IPS DF 6.9 (cell line): ENCODE results near the gene VGLL3.
"Not testable (repeated sequence)": the region's sequence is repeated elsewhere in the genome, so short reads cannot be mapped to it uniquely, and the experiment has no call there.

Experiments
- DNase-seq: peaks from one replicate; pipeline ENCODE4 v3.0.0-alpha.2; 2013; ENCODE audit warnings: low read depth, low spot score
- H3K27ac ChIP-seq: one replicate; pipeline ENCODE4 v1.5.1; 2013; ENCODE audit warnings: low read length, control low read depth
- H3K27me3 ChIP-seq: 2 replicates; pipeline ENCODE4 v1.6.1; 2013; ENCODE audit warnings: mild to moderate bottlenecking, low read length; ENCODE audit not compliant: control insufficient read depth, insufficient read depth
- H3K36me3 ChIP-seq: 2 replicates; pipeline ENCODE4 v1.6.1; 2013; ENCODE audit warnings: low read length; ENCODE audit not compliant: control insufficient read depth, insufficient read depth
- H3K4me1 ChIP-seq: 2 replicates; pipeline ENCODE4 v1.6.1; 2013; ENCODE audit warnings: low read length; ENCODE audit not compliant: control insufficient read depth, insufficient read depth
- H3K4me3 ChIP-seq: 2 replicates; pipeline ENCODE4 v1.5.1; 2013; ENCODE audit warnings: mild to moderate bottlenecking, low read length
- H3K9me3 ChIP-seq: 2 replicates; pipeline ENCODE4 v1.6.1; 2013; ENCODE audit warnings: low read length, inconsistent platforms; ENCODE audit not compliant: control insufficient read depth, insufficient read depth
- WGBS: extraction: QIAGEN DNeasy Blood & Tissue Kit; methylation state at CpG from one replicate; pipeline ENCODE4 v1.1.7; 2013; ENCODE audit warnings: mixed read lengths, missing lambda C conversion rate; ENCODE audit not compliant: insufficient read length, insufficient coverage; 5-methylcytosine and 5-hydroxymethylcytosine counted together

VGLL3 gene

DNA sequence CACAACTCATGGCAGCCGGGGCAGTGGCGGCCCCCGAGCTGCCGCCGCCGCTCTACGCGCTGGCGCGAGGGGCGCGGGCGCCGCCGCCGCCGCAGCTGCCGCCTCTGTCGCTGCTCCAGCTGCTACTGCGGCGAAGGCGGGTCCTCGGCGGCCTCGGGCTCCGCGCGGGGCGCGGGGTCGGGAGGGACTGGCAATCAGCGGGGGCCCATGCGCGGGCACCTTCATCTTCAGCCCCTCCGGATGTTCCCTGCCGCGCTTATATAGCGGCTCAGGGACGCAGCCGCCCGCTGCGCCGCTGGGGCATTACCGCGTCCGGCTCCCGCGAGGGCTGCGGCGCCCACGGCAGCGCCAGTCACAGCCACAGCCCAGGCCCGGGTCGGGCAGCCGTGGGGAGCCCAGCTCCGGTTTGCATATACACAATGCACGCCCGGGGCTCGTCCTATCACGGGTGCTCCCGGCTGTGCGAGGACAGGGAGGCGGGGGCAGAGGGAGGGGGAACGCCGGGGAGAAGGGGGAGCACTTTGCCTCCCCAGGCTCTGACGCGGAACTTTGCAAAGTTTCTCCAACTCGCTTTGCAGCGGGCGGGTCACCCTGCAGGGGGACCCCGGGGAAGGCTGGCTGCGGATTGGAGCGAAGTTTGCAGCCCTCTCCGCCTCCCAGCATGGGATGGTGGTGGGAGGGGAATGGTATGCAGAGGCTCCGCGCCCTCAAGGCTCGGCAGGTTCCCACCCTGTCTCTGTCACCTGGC is at the start of gene VGLL3:
VGLL3 (minus strand) TSS at position 416 of the 748 bp plus-strand sequence; CDS start at position 10, 406 bp downstream.
- Histone ChIP-seq H3K36me3 (no peaks in the 10 kb centered on the region), H3K27ac (no peak within 1 kb of the TSS), H3K27me3 (no peaks in the 10 kb centered on the region; the same call in 1 of the 2 replicates), H3K4me3 (peak within 1 kb of the TSS; percentile 67), H3K9me3 (no peaks in the 10 kb centered on the region), H3K4me1 (no peaks in the 10 kb centered on the region)
- DNase-seq = peak; percentile 63
- no CpG with 5 or more reads among the region's 77 CpGs for WGBS

GRCh38 chr3:87037652-87038051 is 46.7 kb upstream of the VGLL3 start:
- H3K9me3 ChIP-seq = no peaks in the 10 kb centered on the region
- no CpG with 5 or more reads among the region's 3 CpGs for WGBS
- H3K36me3 ChIP-seq = no peaks in the 10 kb centered on the region
- no peaks in the 10 kb centered on the region for H3K27me3 ChIP-seq
- H3K4me3 ChIP-seq = no peak overlapping the region
- no peaks in the 10 kb centered on the region for H3K4me1 ChIP-seq
- H3K27ac ChIP-seq = no peak overlapping the region
- DNase-seq = no peak

DNA sequence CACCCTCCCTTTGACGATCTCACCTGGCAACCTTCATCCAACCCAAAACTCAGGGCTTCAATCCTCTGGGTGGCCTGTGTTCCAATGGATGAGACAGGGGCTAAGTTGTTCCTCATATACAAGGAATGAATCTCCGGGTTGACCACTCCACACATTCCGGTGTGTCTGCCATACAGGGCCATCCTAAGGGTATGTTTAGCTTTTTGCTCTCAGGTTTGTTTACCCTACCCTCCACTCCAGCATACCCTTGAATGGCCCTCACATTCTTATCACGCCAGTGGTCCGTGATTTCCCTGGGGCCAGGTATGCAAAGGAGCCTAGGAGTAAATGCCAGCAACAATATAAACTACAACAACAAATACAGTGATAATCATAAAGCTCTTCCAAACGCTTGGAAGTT is 45.7 kb upstream of the VGLL3 start:
- Histone ChIP-seq H3K4me3 (no peak overlapping the region), H3K27ac (no peak overlapping the region), H3K4me1 (no peaks in the 10 kb centered on the region), H3K36me3 (no peaks in the 10 kb centered on the region), H3K27me3 (no peaks in the 10 kb centered on the region), H3K9me3 (no peaks in the 10 kb centered on the region)
- no CpG with 5 or more reads among the region's 6 CpGs for WGBS
- DNase-seq = no peak

DNA sequence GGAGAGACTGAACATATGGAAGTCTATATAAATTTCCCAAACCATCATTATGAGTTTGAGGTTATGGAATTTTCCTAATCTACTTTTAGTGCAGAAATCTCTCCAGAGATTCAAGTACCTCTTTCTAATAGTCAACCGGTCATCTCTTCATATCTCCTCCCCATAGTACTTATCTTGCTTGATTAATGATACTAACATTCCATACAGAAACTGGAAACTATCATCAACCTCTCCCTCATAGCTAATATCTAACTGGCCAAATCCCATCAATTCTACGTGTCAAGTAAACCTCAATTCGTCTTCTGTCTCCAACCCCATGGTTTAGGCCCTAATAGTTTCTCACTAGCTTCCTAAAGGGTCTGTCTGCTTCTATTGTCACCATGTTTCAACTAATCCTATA is 44.4 kb upstream of the VGLL3 start:
- Histone ChIP-seq H3K36me3 (no peaks in the 10 kb centered on the region), H3K27ac (no peak overlapping the region), H3K9me3 (no peaks in the 10 kb centered on the region), H3K4me1 (no peaks in the 10 kb centered on the region), H3K27me3 (no peaks in the 10 kb centered on the region), H3K4me3 (no peak overlapping the region)
- no peak for DNase-seq
- no CpG with 5 or more reads among the region's 3 CpGs for WGBS

GRCh38 chr3:87033205-87033604 is 42.3 kb upstream of the VGLL3 start:
- Histone ChIP-seq H3K4me1 (no peaks in the 10 kb centered on the region), H3K36me3 (no peaks in the 10 kb centered on the region), H3K27me3 (no peaks in the 10 kb centered on the region), H3K27ac (no peak overlapping the region), H3K4me3 (no peak overlapping the region), H3K9me3 (no peaks in the 10 kb centered on the region)
- no CpG with 5 or more reads among the region's 1 CpG for WGBS
- DNase-seq = no peak

- no peaks in the 10 kb centered on the region for H3K27me3 ChIP-seq
- no peaks in the 10 kb centered on the region for H3K4me1 ChIP-seq
- no peak overlapping the region for H3K4me3 ChIP-seq
- H3K9me3 ChIP-seq = no peaks in the 10 kb centered on the region
- no CpG with 5 or more reads among the region's 3 CpGs for WGBS
- DNase-seq = no peak
- no peaks in the 10 kb centered on the region for H3K36me3 ChIP-seq
- H3K27ac ChIP-seq = no peak overlapping the region
Observed at GRCh38 chr3:87025661-87026645, 35.0 kb upstream of the VGLL3 start.

DNA sequence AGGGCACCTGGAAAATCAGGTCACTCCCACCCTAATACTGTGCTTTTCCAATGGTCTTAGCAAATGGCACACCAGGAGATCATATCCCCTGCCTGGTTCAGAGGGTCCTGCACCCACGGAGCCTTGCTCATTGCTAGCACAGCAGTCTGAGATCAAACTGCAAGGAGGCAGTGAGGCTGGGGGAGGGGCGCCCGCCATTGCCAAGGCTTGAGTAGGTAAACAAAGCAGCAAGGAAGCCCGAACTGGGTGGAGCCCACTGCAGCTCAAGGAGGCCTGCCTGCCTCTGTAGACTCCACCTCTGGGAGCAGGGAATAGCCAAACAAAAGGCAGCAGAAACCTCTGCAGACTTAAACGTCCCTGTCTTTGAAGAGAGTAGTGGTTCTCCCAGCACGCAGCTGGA is 26.4 kb upstream of the VGLL3 start:
- not testable (repeated sequence) for H3K4me3 ChIP-seq, H3K4me1 ChIP-seq, H3K27ac ChIP-seq, H3K9me3 ChIP-seq, DNase-seq, H3K27me3 ChIP-seq, H3K36me3 ChIP-seq
- no CpG with 5 or more reads among the region's 6 CpGs for WGBS

GRCh38 chr3:87009271-87009670 is 18.3 kb upstream of the VGLL3 start:
- no peak overlapping the region for H3K27ac ChIP-seq
- no peak for DNase-seq
- H3K9me3 ChIP-seq = no peaks in the 10 kb centered on the region
- H3K4me1 ChIP-seq = no peaks in the 10 kb centered on the region
- H3K4me3 ChIP-seq = no peak overlapping the region
- no CpG with 5 or more reads among the region's 2 CpGs for WGBS
- no peaks in the 10 kb centered on the region for H3K27me3 ChIP-seq
- H3K36me3 ChIP-seq = no peaks in the 10 kb centered on the region

DNA sequence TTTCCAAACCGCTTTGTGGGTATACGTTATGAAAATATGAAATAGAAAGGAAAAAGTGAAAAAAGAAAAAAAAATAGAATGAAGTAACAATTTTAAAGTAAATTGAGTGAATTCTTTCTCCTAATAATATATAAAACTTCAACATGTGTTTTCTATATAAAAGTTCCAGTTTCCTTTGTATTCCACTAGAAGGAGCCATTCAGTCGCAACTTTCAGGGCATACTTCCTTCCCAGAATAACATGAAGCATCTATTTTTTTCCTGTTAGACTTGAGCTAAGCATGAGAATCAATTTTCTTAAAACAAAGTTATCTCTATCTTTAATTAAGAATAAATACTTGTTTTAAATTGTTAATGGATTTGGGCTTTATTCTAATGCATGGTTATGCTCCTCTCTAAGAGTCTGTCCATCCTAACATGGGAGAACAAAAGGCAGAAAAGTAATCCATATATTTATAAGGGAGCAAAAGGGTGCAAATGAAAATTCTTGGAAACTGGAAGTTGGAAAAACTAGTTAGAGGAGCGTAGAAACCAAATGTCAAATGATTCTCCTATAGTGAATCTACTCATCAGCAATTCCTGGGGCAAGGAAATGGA is 16.0 kb upstream of the VGLL3 start:
- Histone ChIP-seq H3K9me3 (no peaks in the 10 kb centered on the region), H3K27ac (no peak overlapping the region), H3K4me1 (no peaks in the 10 kb centered on the region), H3K4me3 (no peak overlapping the region), H3K27me3 (no peaks in the 10 kb centered on the region), H3K36me3 (no peaks in the 10 kb centered on the region)
- WGBS = 100% methylated on average over 2 of the region's 4 CpGs
- DNase-seq = no peak

- WGBS = no CpG with 5 or more reads among the region's 2 CpGs
- no peak overlapping the region for H3K4me3 ChIP-seq
Observed at GRCh38 chr3:87004883-87005282, 13.9 kb upstream of the VGLL3 start.

More at GRCh38 chr3:87004883-87005282, 13.9 kb upstream of the VGLL3 start:
- H3K4me1 ChIP-seq = no peaks in the 10 kb centered on the region
- H3K36me3 ChIP-seq = no peaks in the 10 kb centered on the region
- H3K9me3 ChIP-seq = no peaks in the 10 kb centered on the region
- H3K27me3 ChIP-seq = no peaks in the 10 kb centered on the region
- no peak for DNase-seq
- no peak overlapping the region for H3K27ac ChIP-seq
